HTR-8/SVneo (cell line): ENCODE measurements around the gene THAP10.

Experiments
- DNase-seq: peaks from one replicate; pipeline ENCODE4 v3.0.0; 2011; ENCODE audit warnings: low spot score, mixed read lengths; ENCODE audit not compliant: insufficient read length
- FAIRE-seq: peaks from 2 replicates; lab custom pipeline; 2011; peaks lifted over from hg19 to GRCh38; lab: Jason Lieb, UNC

The THAP10 gene

GRCh38 chr15:70856177-70856883, 35.9 kb downstream of the THAP10 start:
- no peak for FAIRE-seq
- DNase-seq, result no peak

- DNase-seq (no peak), FAIRE-seq (no peak)
These were observed 36.5 kb downstream of the THAP10 start for GRCh38 chr15:70855764-70856163.

- DNase-seq, result peak; percentile 32
- FAIRE-seq, result no peak
These were observed 37.6 kb downstream of the THAP10 start for GRCh38 chr15:70854666-70854976.

GRCh38 chr15:70853973-70854665, 38.1 kb downstream of the THAP10 start, which contains the start of gene LARP6:
Gene LARP6 (minus strand): TSS chr15:70854157. CDS start chr15:70854088, 69 bp downstream.
- FAIRE-seq, result peak; percentile 51

GRCh38 chr15:70853318-70853972, 38.8 kb downstream of the THAP10 start:
- peak; percentile 62 for DNase-seq

More at GRCh38 chr15:70853973-70854665, 38.1 kb downstream of the THAP10 start, which contains the start of gene LARP6:
- DNase-seq, result peak; percentile 66

GRCh38 chr15:70852501-70853317, 39.5 kb downstream of the THAP10 start:
- no peak for FAIRE-seq
- DNase-seq, result no peak

More at GRCh38 chr15:70853318-70853972, 38.8 kb downstream of the THAP10 start:
- FAIRE-seq, result peak; percentile 71

- FAIRE-seq, result peak; percentile 42
These were observed 40.3 kb downstream of the THAP10 start for GRCh38 chr15:70851889-70852288.

GRCh38 chr15:70845602-70846360, 46.5 kb downstream of the THAP10 start:
- no peak for DNase-seq
- FAIRE-seq, result peak; percentile 26

More at GRCh38 chr15:70851889-70852288, 40.3 kb downstream of the THAP10 start:
- DNase-seq, result no peak

- no peak for FAIRE-seq
These were observed 54.8 kb downstream of the THAP10 start for GRCh38 chr15:70837476-70837875.

GRCh38 chr15:70835841-70836240, 56.4 kb downstream of the THAP10 start:
- DNase-seq (no peak), FAIRE-seq (no peak)

More at GRCh38 chr15:70837476-70837875, 54.8 kb downstream of the THAP10 start:
- DNase-seq, result no peak

GRCh38 chr15:70835415-70835814, 56.8 kb downstream of the THAP10 start:
- DNase-seq (no peak), FAIRE-seq (peak; percentile 33)

- no peak for DNase-seq
- no peak for FAIRE-seq
These were observed 57.2 kb downstream of the THAP10 start for GRCh38 chr15:70834999-70835398.

GRCh38 chr15:70833861-70834765, 58.1 kb downstream of the THAP10 start:
- DNase-seq (peak; percentile 90), FAIRE-seq (peak; percentile 96)

- no peak for DNase-seq
- no peak for FAIRE-seq
These were observed 58.8 kb downstream of the THAP10 start for GRCh38 chr15:70833422-70833821.

- FAIRE-seq (no peak), DNase-seq (no peak)
These were observed 60.1 kb downstream of the THAP10 start for GRCh38 chr15:70832176-70832575.
